AG09309 (cell line): ENCODE data around the gene SH2D3C.

Source experiments
- DNase-seq: peaks from one replicate; pipeline ENCODE4 v3.0.0-alpha.2; 2010; ENCODE audit warnings: low read depth
- H3K4me3 ChIP-seq: 2 replicates; pipeline ENCODE4 v1.5.1; 2011; ENCODE audit warnings: mild to moderate bottlenecking, low read depth, low read length, moderate library complexity; ENCODE audit not compliant: control insufficient read depth
- CTCF ChIP-seq: IDR thresholded peaks from 2 replicates; pipeline ENCODE4 v1.5.1; 2011; ENCODE audit warnings: mild to moderate bottlenecking, low read depth, low read length, inconsistent platforms; ENCODE audit not compliant: insufficient read depth, control insufficient read depth; ENCODE audit errors: missing control alignments

SH2D3C gene

GRCh38 chr9:127778280-127779135, at the start of gene SH2D3C:
TSS of gene SH2D3C (minus strand) at chr9:127778666. CDS start at chr9:127778627, 39 bp downstream.
- DNase-seq = no peak
- H3K4me3 ChIP-seq = no peak within 1 kb of the TSS
- TF ChIP-seq CTCF = no peak

GRCh38 chr9:127826253-127826913, 47.9 kb upstream of the SH2D3C start:
- DNase-seq = no peak
- TF ChIP-seq CTCF = no peak
- no peak overlapping the region for H3K4me3 ChIP-seq

- no peak overlapping the region for H3K4me3 ChIP-seq
- no peak for DNase-seq
- no peak for TF ChIP-seq CTCF
Observed at GRCh38 chr9:127825319-127826051, 47.0 kb upstream of the SH2D3C start.

- no peak for TF ChIP-seq CTCF
- no peak overlapping the region for H3K4me3 ChIP-seq
- no peak for DNase-seq
Observed at GRCh38 chr9:127822108-127822507, 43.6 kb upstream of the SH2D3C start.

GRCh38 chr9:127818574-127818973, 40.1 kb upstream of the SH2D3C start:
- DNase-seq = no peak
- TF ChIP-seq CTCF = no peak
- no peak overlapping the region for H3K4me3 ChIP-seq

GRCh38 chr9:127817881-127818434, 39.5 kb upstream of the SH2D3C start:
- no peak for TF ChIP-seq CTCF

More at GRCh38 chr9:127817881-127818434, 39.5 kb upstream of the SH2D3C start:
- DNase-seq = no peak
- H3K4me3 ChIP-seq = no peak overlapping the region
